Measurements from ENCODE around the gene TBC1D2B.

GRCh38 chr15:78111788-78112187 lies 34.3 kb upstream of the TBC1D2B start:
- no peak for TF ChIP-seq CTCF (conservative IDR thresholded peaks at IDR 0.05)
- no peak for TF ChIP-seq ZFX (IDR thresholded peaks at IDR 0.05)
